SW 1271 (cell line): Measurements from ENCODE around the gene RASA3.

Experiments
- DNase-seq, 2 experiments: peaks; one replicate each; lab custom pipeline; 2025; lab: John Stamatoyannopoulos, UW

RASA3 gene

GRCh38 chr13:114054264-114054663 is 78.2 kb downstream of the RASA3 start:
- no peak for DNase-seq

GRCh38 chr13:114053026-114053425 is 79.4 kb downstream of the RASA3 start:
- no peak for DNase-seq

- DNase-seq: no peak
These were observed 81.6 kb downstream of the RASA3 start for GRCh38 chr13:114050536-114051450.

- DNase-seq: no peak
These were observed 82.8 kb downstream of the RASA3 start for GRCh38 chr13:114049626-114050101.

- no peak for DNase-seq
These were observed 83.4 kb downstream of the RASA3 start for GRCh38 chr13:114049026-114049425.

- DNase-seq: no peak
These were observed 84.0 kb downstream of the RASA3 start for GRCh38 chr13:114048443-114048842.

GRCh38 chr13:114047358-114047881 is 85.0 kb downstream of the RASA3 start:
- DNase-seq: no peak

- no peak for DNase-seq
These were observed 85.9 kb downstream of the RASA3 start for GRCh38 chr13:114046431-114046975.

- no peak for DNase-seq
These were observed 87.2 kb downstream of the RASA3 start for GRCh38 chr13:114045113-114045735.

- DNase-seq: no peak
These were observed 87.9 kb downstream of the RASA3 start for GRCh38 chr13:114044486-114044885.

GRCh38 chr13:114043421-114044053 is 88.9 kb downstream of the RASA3 start:
- no peak for DNase-seq

- no peak for DNase-seq
These were observed 90.2 kb downstream of the RASA3 start for GRCh38 chr13:114042066-114042815.

- no peak for DNase-seq
These were observed 90.9 kb downstream of the RASA3 start for GRCh38 chr13:114041493-114041892.

GRCh38 chr13:114039471-114040141 is 92.8 kb downstream of the RASA3 start:
- no peak for DNase-seq

GRCh38 chr13:114038900-114039299 is 93.5 kb downstream of the RASA3 start:
- no peak for DNase-seq

GRCh38 chr13:114038211-114038613 is 94.2 kb downstream of the RASA3 start:
- no peak for DNase-seq

- no peak for DNase-seq
These were observed 94.7 kb downstream of the RASA3 start for GRCh38 chr13:114037674-114038073.

- DNase-seq: no peak
These were observed 96.6 kb downstream of the RASA3 start for GRCh38 chr13:114035583-114036531.

GRCh38 chr13:114035186-114035582 is 97.2 kb downstream of the RASA3 start:
- DNase-seq: no peak

- DNase-seq: no peak
These were observed 97.9 kb downstream of the RASA3 start for GRCh38 chr13:114034481-114034891.
